Measurements from ENCODE around the gene CASP10. TPM values are rescaled to one million over a fixed set of nuclear protein-coding genes. Genes with fewer than 3 reads are reported as not detected.

Gene CASP10
- polyA plus RNA-seq, 1 of the 3 experiments (the other 2 are of a cell fraction): 0.12 TPM

DNA sequence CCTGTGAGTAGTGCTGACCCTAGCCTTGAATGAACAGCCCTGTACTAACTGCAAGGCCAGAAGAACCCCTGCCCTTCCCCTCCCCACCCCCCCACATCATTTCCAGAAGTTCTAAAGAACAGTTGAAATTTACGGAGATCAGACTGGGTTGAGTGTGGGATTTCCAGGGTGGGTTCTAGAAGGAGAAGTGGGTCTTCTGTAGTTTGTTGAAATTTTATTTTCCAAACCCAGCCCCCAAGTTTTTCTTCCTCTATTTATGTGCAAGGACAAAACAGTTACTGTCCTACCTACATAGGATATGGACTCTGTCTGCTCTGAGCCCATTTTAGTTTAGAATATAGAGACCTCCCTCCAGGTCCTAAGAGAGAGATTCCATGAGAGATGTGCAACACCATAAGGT lies 26.3 kb upstream of the CASP10 start:
- no peaks in the 10 kb centered on the region for H3K9me2 ChIP-seq
- peak overlapping the region in 1 of 2 experiments; percentile 71; a peak in 1 of 4 replicates for H3K27ac ChIP-seq (ENCODE audit: low read depth in 2 of 2, low read length in 1 of 2)
- DNase-seq: no peak
- WGBS (ENCODE audit: low lambda C conversion rate): 100% methylated on average over 1 of the region's 1 CpG
- no peak for TF ChIP-seq GATA2 (CRISPR knock-in tag; IDR thresholded peaks at IDR 0.05)
- TF ChIP-seq TAF1 (IDR thresholded peaks at IDR 0.05; ENCODE audit: borderline replicate concordance, low read depth, low read length): no peak
- no peak for TF ChIP-seq RFX5 (IDR thresholded peaks at IDR 0.05; ENCODE audit: low read length)
- TF ChIP-seq POLR2AphosphoS5 (IDR thresholded peaks at IDR 0.05; ENCODE audit: low read depth, low read length): no peak
- TF ChIP-seq CHD2 (IDR thresholded peaks at IDR 0.05; ENCODE audit: low read length, partially characterized antibody): no peak
- TF ChIP-seq SMC3 (IDR thresholded peaks at IDR 0.05; ENCODE audit: low read depth, low read length): no peak
- TF ChIP-seq MEF2A (IDR thresholded peaks at IDR 0.05; ENCODE audit: borderline replicate concordance, low read depth): no peak
- no peak for TF ChIP-seq EZH2phosphoT487 (IDR thresholded peaks at IDR 0.05; ENCODE audit: borderline replicate concordance, low read depth)
- TF ChIP-seq, protein P1, sequence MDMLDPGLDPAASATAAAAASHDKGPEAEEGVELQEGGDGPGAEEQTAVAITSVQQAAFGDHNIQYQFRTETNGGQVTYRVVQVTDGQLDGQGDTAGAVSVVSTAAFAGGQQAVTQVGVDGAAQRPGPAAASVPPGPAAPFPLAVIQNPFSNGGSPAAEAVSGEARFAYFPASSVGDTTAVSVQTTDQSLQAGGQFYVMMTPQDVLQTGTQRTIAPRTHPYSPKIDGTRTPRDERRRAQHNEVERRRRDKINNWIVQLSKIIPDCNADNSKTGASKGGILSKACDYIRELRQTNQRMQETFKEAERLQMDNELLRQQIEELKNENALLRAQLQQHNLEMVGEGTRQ (IDR thresholded peaks at IDR 0.05; ENCODE audit: borderline replicate concordance, low read depth, low read length): no peak
- TF ChIP-seq RCOR1 (IDR thresholded peaks at IDR 0.05; ENCODE audit: low read length): no peak
- TF ChIP-seq, protein P2, sequence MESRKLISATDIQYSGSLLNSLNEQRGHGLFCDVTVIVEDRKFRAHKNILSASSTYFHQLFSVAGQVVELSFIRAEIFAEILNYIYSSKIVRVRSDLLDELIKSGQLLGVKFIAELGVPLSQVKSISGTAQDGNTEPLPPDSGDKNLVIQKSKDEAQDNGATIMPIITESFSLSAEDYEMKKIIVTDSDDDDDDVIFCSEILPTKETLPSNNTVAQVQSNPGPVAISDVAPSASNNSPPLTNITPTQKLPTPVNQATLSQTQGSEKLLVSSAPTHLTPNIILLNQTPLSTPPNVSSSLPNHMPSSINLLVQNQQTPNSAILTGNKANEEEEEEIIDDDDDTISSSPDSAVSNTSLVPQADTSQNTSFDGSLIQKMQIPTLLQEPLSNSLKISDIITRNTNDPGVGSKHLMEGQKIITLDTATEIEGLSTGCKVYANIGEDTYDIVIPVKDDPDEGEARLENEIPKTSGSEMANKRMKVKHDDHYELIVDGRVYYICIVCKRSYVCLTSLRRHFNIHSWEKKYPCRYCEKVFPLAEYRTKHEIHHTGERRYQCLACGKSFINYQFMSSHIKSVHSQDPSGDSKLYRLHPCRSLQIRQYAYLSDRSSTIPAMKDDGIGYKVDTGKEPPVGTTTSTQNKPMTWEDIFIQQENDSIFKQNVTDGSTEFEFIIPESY (IDR thresholded peaks at IDR 0.05; ENCODE audit: borderline replicate concordance, low read depth): no peak
- TF ChIP-seq FOSL2 (IDR thresholded peaks at IDR 0.05; ENCODE audit: borderline replicate concordance, low read depth): no peak
- TF ChIP-seq, protein P3, sequence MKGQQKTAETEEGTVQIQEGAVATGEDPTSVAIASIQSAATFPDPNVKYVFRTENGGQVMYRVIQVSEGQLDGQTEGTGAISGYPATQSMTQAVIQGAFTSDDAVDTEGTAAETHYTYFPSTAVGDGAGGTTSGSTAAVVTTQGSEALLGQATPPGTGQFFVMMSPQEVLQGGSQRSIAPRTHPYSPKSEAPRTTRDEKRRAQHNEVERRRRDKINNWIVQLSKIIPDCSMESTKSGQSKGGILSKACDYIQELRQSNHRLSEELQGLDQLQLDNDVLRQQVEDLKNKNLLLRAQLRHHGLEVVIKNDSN (IDR thresholded peaks at IDR 0.05; ENCODE audit: borderline replicate concordance, low read depth): no peak
- TF ChIP-seq SIN3A (IDR thresholded peaks at IDR 0.05; ENCODE audit: borderline replicate concordance, low read depth, low read length): no peak
- TF ChIP-seq, protein P4, sequence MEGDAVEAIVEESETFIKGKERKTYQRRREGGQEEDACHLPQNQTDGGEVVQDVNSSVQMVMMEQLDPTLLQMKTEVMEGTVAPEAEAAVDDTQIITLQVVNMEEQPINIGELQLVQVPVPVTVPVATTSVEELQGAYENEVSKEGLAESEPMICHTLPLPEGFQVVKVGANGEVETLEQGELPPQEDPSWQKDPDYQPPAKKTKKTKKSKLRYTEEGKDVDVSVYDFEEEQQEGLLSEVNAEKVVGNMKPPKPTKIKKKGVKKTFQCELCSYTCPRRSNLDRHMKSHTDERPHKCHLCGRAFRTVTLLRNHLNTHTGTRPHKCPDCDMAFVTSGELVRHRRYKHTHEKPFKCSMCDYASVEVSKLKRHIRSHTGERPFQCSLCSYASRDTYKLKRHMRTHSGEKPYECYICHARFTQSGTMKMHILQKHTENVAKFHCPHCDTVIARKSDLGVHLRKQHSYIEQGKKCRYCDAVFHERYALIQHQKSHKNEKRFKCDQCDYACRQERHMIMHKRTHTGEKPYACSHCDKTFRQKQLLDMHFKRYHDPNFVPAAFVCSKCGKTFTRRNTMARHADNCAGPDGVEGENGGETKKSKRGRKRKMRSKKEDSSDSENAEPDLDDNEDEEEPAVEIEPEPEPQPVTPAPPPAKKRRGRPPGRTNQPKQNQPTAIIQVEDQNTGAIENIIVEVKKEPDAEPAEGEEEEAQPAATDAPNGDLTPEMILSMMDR (IDR thresholded peaks at IDR 0.05): no peak
- no peaks in the 10 kb centered on the region for H3K9me3 ChIP-seq
- H3K4me3 ChIP-seq (ENCODE audit: low read depth in 2 of 2, low read length in 1 of 2): no peak overlapping the region
- ChIA-PET POLR2A (no interaction called here), CTCF (interaction anchor here (2.4 to 2.9 kb wide), 3 partner anchors 12 to 255 kb away, joined by 13 to 21 read pairs (median 17); no protein-coding TSS in a partner anchor)
- H3K79me2 ChIP-seq (ENCODE audit: insufficient read depth): peaks cover 52% of the 10 kb centered on the region; the same call in 1 of the 2 replicates
- H3K36me3 ChIP-seq (replicated peaks in 1 of 2; ENCODE audit: control insufficient read depth in 1 of 2, insufficient read depth in 2 of 2, low read length in 1 of 2): peaks cover 8 to 39% of the 10 kb centered on the region in 2 experiments
- no peak overlapping the region for H3K9ac ChIP-seq
- no peak overlapping the region for H3K4me2 ChIP-seq
- H3F3A ChIP-seq (replicated peaks; ENCODE audit: insufficient read depth): peaks cover 20% of the 10 kb centered on the region
- no peak overlapping the region for H2AFZ ChIP-seq (ENCODE audit: low read depth)
- peaks cover 5 to 20% of the 10 kb centered on the region in 2 experiments; a peak in 3 of 4 replicates for H3K4me1 ChIP-seq (ENCODE audit: control insufficient read depth in 1 of 2, insufficient read depth in 2 of 2, low read depth in 1 of 2, low read length in 1 of 2)
- no peaks in the 10 kb centered on the region for H4K20me1 ChIP-seq (ENCODE audit: insufficient read depth)
- no peaks in the 10 kb centered on the region for H3K27me3 ChIP-seq (ENCODE audit: insufficient read depth)

All from SK-N-SH (cell line).